DOHH2 (cell line): Measurements from ENCODE around the gene KDM4C.

Source experiments
- H3F3A ChIP-seq: fragments of 200-600 bp; sonication (generic), shearing (Covaris generic); 2 replicates; pipeline ENCODE4 v1.6.0; 2016; ENCODE audit warnings: antibody characterized with exemption, mild to moderate bottlenecking; ENCODE audit not compliant: control insufficient read depth, insufficient read depth
- H3K27ac ChIP-seq: fragments of 200-600 bp; sonication (generic); 2 replicates; pipeline ENCODE4 v1.5.1; 2014; ENCODE audit warnings: low read depth, mild to moderate bottlenecking, low read length, moderate library complexity
- H3K27me3 ChIP-seq: fragments of 200-600 bp; sonication (generic); 2 replicates; pipeline ENCODE4 v1.6.1; 2014; ENCODE audit warnings: mild to moderate bottlenecking, low read length, mixed read lengths; ENCODE audit not compliant: control insufficient read depth
- H3K36me3 ChIP-seq: fragments of 200-600 bp; sonication (generic); 2 replicates; pipeline ENCODE4 v1.6.1; 2014; ENCODE audit warnings: mild to moderate bottlenecking, low read length, moderate library complexity, mixed read lengths; ENCODE audit not compliant: control insufficient read depth
- H3K4me1 ChIP-seq: fragments of 200-600 bp; sonication (generic); 2 replicates; pipeline ENCODE4 v1.6.1; 2014; ENCODE audit warnings: mild to moderate bottlenecking, low read length, mixed read lengths; ENCODE audit not compliant: control insufficient read depth
- H3K4me2 ChIP-seq: fragments of 200-600 bp; sonication (generic); 2 replicates; pipeline ENCODE4 v1.6.0; 2014; ENCODE audit warnings: mild to moderate bottlenecking, low read length, moderate library complexity
- H3K4me3 ChIP-seq: fragments of 200-600 bp; sonication (generic); 2 replicates; pipeline ENCODE4 v1.5.1; 2014; ENCODE audit warnings: mild to moderate bottlenecking, low read length, mixed read lengths
- H3K79me2 ChIP-seq: fragments of 200-600 bp; sonication (generic); 2 replicates; pipeline ENCODE4 v1.6.1; 2014; ENCODE audit warnings: mild to moderate bottlenecking, low read length, mixed read lengths; ENCODE audit not compliant: control insufficient read depth
- H3K9me2 ChIP-seq: fragments of 200-600 bp; sonication (generic); replicated peaks from 2 replicates; pipeline ENCODE4 v1.6.1; 2014; ENCODE audit warnings: mild to moderate bottlenecking, low read length, mixed read lengths; ENCODE audit not compliant: control insufficient read depth
- H3K9me3 ChIP-seq: fragments of 200-600 bp; sonication (generic); 2 replicates; pipeline ENCODE4 v1.6.1; 2014; ENCODE audit warnings: antibody characterized with exemption, low read length, mixed read lengths; ENCODE audit not compliant: control insufficient read depth, insufficient read depth
- H4K20me1 ChIP-seq: fragments of 200-600 bp; sonication (generic); 2 replicates; pipeline ENCODE4 v1.6.0; 2014; ENCODE audit warnings: low read depth, mild to moderate bottlenecking, antibody characterized with exemption, low read length, moderate library complexity; ENCODE audit not compliant: control insufficient read depth, insufficient read depth
- CTCF ChIP-seq: fragments of 200-600 bp; sonication (generic); IDR thresholded peaks from one replicate; pipeline ENCODE4 v1.5.1; 2014; ENCODE audit warnings: antibody characterized with exemption, mild to moderate bottlenecking, low read depth, low read length; ENCODE audit not compliant: poor library complexity, severe bottlenecking
- EZH2phosphoT487 ChIP-seq: fragments of 200-600 bp; sonication (generic); IDR thresholded peaks from 2 replicates; pipeline ENCODE4 v1.6.1; 2017; ENCODE audit warnings: borderline replicate concordance, mild to moderate bottlenecking, antibody characterized with exemption, low read length, moderate library complexity, mixed read lengths

The KDM4C gene

GRCh38 chr9:6968271-6968670 is 210.5 kb downstream of the KDM4C start:
- H3K4me2 ChIP-seq: no peak overlapping the region
- H3K79me2 ChIP-seq: no peaks in the 10 kb centered on the region
- H3K4me3 ChIP-seq: no peak overlapping the region
- TF ChIP-seq EZH2phosphoT487 (no peak), CTCF (no peak)
- H4K20me1 ChIP-seq: no peaks in the 10 kb centered on the region
- H3K36me3 ChIP-seq: no peaks in the 10 kb centered on the region
- no peaks in the 10 kb centered on the region for H3K27me3 ChIP-seq
- H3K27ac ChIP-seq: no peak overlapping the region
- H3K9me2 ChIP-seq: no peaks in the 10 kb centered on the region
- no peaks in the 10 kb centered on the region for H3F3A ChIP-seq
- H3K4me1 ChIP-seq: no peaks in the 10 kb centered on the region
- H3K9me3 ChIP-seq: no peaks in the 10 kb centered on the region

GRCh38 chr9:6969805-6970204 is 212.0 kb downstream of the KDM4C start:
- no peaks in the 10 kb centered on the region for H3K9me2 ChIP-seq
- no peaks in the 10 kb centered on the region for H3K9me3 ChIP-seq
- no peaks in the 10 kb centered on the region for H4K20me1 ChIP-seq
- no peaks in the 10 kb centered on the region for H3K4me1 ChIP-seq
- TF ChIP-seq CTCF: no peak
- no peak for TF ChIP-seq EZH2phosphoT487
- H3F3A ChIP-seq: no peaks in the 10 kb centered on the region
- H3K79me2 ChIP-seq: no peaks in the 10 kb centered on the region
- no peaks in the 10 kb centered on the region for H3K27me3 ChIP-seq
- H3K27ac ChIP-seq: no peak overlapping the region
- H3K4me3 ChIP-seq: no peak overlapping the region
- no peak overlapping the region for H3K4me2 ChIP-seq
- no peaks in the 10 kb centered on the region for H3K36me3 ChIP-seq

- Histone ChIP-seq H3K9me2 (no peaks in the 10 kb centered on the region), H3K4me3 (no peak overlapping the region), H3K36me3 (no peaks in the 10 kb centered on the region), H3K4me1 (no peaks in the 10 kb centered on the region), H3F3A (no peaks in the 10 kb centered on the region), H3K9me3 (no peaks in the 10 kb centered on the region), H3K4me2 (no peak overlapping the region), H3K27ac (no peak overlapping the region), H3K27me3 (no peaks in the 10 kb centered on the region), H3K79me2 (no peaks in the 10 kb centered on the region), H4K20me1 (no peaks in the 10 kb centered on the region)
- no peak for TF ChIP-seq CTCF
- TF ChIP-seq EZH2phosphoT487: no peak
Measured at GRCh38 chr9:6973089-6973488, 215.3 kb downstream of the KDM4C start.

- Histone ChIP-seq H3K4me3 (no peak overlapping the region), H3F3A (no peaks in the 10 kb centered on the region), H3K4me1 (no peaks in the 10 kb centered on the region), H3K27me3 (no peaks in the 10 kb centered on the region), H3K9me3 (no peaks in the 10 kb centered on the region), H3K79me2 (no peaks in the 10 kb centered on the region), H3K9me2 (no peaks in the 10 kb centered on the region), H3K4me2 (no peak overlapping the region), H4K20me1 (no peaks in the 10 kb centered on the region), H3K36me3 (0 out of 2 replicates have a peak, but pooled peaks cover 3% of the 10 kb centered on the region), H3K27ac (no peak overlapping the region)
- TF ChIP-seq CTCF (no peak), EZH2phosphoT487 (no peak)
Measured at GRCh38 chr9:6973762-6974161, 216.0 kb downstream of the KDM4C start.
